ENCODE measurements around the gene TEN1. TPM values are rescaled to one million over a fixed set of nuclear protein-coding genes. Genes with fewer than 3 reads are reported as not detected.

TEN1 gene
- total RNA-seq, 1 experiment from 2014 or later = 19.3 TPM

GRCh38 chr17:76005263-76006149 lies 26.5 kb downstream of the TEN1 start:
- H3K23ac ChIP-seq (ENCODE audit: insufficient read length, low read depth, low read length) = no peak overlapping the region
- no peaks in the 10 kb centered on the region for H3K79me1 ChIP-seq (ENCODE audit: insufficient read depth, low read depth, low read length, poor library complexity, severe bottlenecking)
- no peak overlapping the region for H2BK15ac ChIP-seq (ENCODE audit: low read depth, low read length)
- no peak overlapping the region for H3K27ac ChIP-seq (ENCODE audit: insufficient read length, low read depth, low read length)
- no peak overlapping the region for H3T11ph ChIP-seq (ENCODE audit: low read length)
- no peak overlapping the region for H3K4me2 ChIP-seq (ENCODE audit: insufficient read depth, insufficient read length, low read length)
- no peaks in the 10 kb centered on the region for H3K23me2 ChIP-seq (ENCODE audit: insufficient read length, low read depth, low read length, poor library complexity, severe bottlenecking)
- no peak overlapping the region for H3K56ac ChIP-seq (ENCODE audit: insufficient read length, low read depth, low read length)
- peaks cover 2% of the 10 kb centered on the region for H4K20me1 ChIP-seq (ENCODE audit: control insufficient read depth, insufficient read depth, insufficient read length)
- no peaks in the 10 kb centered on the region for H3K4me1 ChIP-seq (ENCODE audit: insufficient read depth, low read length)
- H3K14ac ChIP-seq (ENCODE audit: insufficient read depth, low read length) = no peak overlapping the region
- H2BK5ac ChIP-seq (ENCODE audit: insufficient read length, low read length) = no peak overlapping the region
- no peak overlapping the region for H4K91ac ChIP-seq (ENCODE audit: insufficient read length, low read depth, low read length)
- no peak overlapping the region for H2BK12ac ChIP-seq (ENCODE audit: insufficient read length, low read depth, low read length)
- Mint-ChIP-seq H3K36me3 (ENCODE audit: insufficient read depth in 1 of 3, low read depth in 3 of 3) (peaks cover 2 to 18% (median 9%) of the 10 kb centered on the region in 3 experiments; a peak in 6 of 7 replicates), H3K4me3 (peak overlapping the region in 1 of 2 experiments; percentile 54; a peak in 1 of 5 replicates), H3K27me3 (ENCODE audit: low read depth) (peaks cover 2% of the 10 kb centered on the region; the same call in 1 of the 2 replicates), H3K4me1 (peaks cover 2 to 5% of the 10 kb centered on the region in 2 experiments), H3K27ac (peak overlapping the region; percentile 67 to 86 (median 81); a peak in 4 of 7 replicates), H3K9me3 (peaks cover 0 to 2% of the 10 kb centered on the region in 2 experiments; a peak in 3 of 5 replicates)
- no peaks in the 10 kb centered on the region for H3K79me2 ChIP-seq (ENCODE audit: insufficient read depth, low read length)
- peak; percentile 91 for TF ChIP-seq CTCF (conservative IDR thresholded peaks at IDR 0.05)
- no peak overlapping the region for H2AK5ac ChIP-seq (ENCODE audit: insufficient read length, low read length)
- no peak overlapping the region for H4K5ac ChIP-seq (ENCODE audit: insufficient read length, low read depth, low read length)
- H3K9me3 ChIP-seq (ENCODE audit: control insufficient read depth, low read depth, low read length) = no peaks in the 10 kb centered on the region
- H3K27me3 ChIP-seq (ENCODE audit: insufficient read depth, low read length) = no peaks in the 10 kb centered on the region
- no peak overlapping the region for H3K18ac ChIP-seq (ENCODE audit: insufficient read length, low read depth, low read length)
- H4K8ac ChIP-seq (replicated peaks; ENCODE audit: insufficient read length, low read depth, low read length) = no peak overlapping the region
- no CpG with 5 or more reads among the region's 16 CpGs for WGBS (ENCODE audit: extremely low coverage, insufficient read length, low lambda C conversion rate)
- no peak overlapping the region for H2BK20ac ChIP-seq (ENCODE audit: low read depth, low read length, poor library complexity, severe bottlenecking)
- no peak overlapping the region for H3K9ac ChIP-seq (ENCODE audit: extremely low read depth, insufficient read length, low read length)
- peak; percentile 92 for DNase-seq
- no peak overlapping the region for H3K4ac ChIP-seq (ENCODE audit: low read depth, low read length)
- H2BK120ac ChIP-seq (ENCODE audit: low read depth, low read length, poor library complexity, severe bottlenecking) = no peak overlapping the region
- no peak overlapping the region for H2AFZ ChIP-seq (ENCODE audit: low read length)

Measured in H9 (cell line).